ENCODE data around the gene MFSD11.
"Not testable (repeated sequence)": the region's sequence is repeated elsewhere in the genome, so short reads cannot be mapped to it uniquely, and the experiment has no call there.

The MFSD11 gene

GRCh38 chr17:76812263-76812662 lies 74.3 kb downstream of the MFSD11 start:
- DNase-seq, result no peak
- Mint-ChIP-seq H3K36me3 (ENCODE audit: low read depth) (no peaks in the 10 kb centered on the region), H3K4me3 (no peak overlapping the region), H3K4me1 (peaks cover 18% of the 10 kb centered on the region), H3K27me3 (ENCODE audit: low read depth, poor library complexity) (peaks cover 23% of the 10 kb centered on the region), H3K9me3 (no peaks in the 10 kb centered on the region), H3K27ac (no peak overlapping the region)
- TF ChIP-seq, protein P1, sequence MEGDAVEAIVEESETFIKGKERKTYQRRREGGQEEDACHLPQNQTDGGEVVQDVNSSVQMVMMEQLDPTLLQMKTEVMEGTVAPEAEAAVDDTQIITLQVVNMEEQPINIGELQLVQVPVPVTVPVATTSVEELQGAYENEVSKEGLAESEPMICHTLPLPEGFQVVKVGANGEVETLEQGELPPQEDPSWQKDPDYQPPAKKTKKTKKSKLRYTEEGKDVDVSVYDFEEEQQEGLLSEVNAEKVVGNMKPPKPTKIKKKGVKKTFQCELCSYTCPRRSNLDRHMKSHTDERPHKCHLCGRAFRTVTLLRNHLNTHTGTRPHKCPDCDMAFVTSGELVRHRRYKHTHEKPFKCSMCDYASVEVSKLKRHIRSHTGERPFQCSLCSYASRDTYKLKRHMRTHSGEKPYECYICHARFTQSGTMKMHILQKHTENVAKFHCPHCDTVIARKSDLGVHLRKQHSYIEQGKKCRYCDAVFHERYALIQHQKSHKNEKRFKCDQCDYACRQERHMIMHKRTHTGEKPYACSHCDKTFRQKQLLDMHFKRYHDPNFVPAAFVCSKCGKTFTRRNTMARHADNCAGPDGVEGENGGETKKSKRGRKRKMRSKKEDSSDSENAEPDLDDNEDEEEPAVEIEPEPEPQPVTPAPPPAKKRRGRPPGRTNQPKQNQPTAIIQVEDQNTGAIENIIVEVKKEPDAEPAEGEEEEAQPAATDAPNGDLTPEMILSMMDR (IDR thresholded peaks at IDR 0.05), result no peak

GRCh38 chr17:76812968-76813367 lies 75.0 kb downstream of the MFSD11 start:
- H3K4me1 Mint-ChIP-seq, result peaks cover 18% of the 10 kb centered on the region
- no peak for DNase-seq
- TF ChIP-seq, protein P1 (IDR thresholded peaks at IDR 0.05), result no peak
- no peak overlapping the region for H3K4me3 Mint-ChIP-seq
- H3K27me3 Mint-ChIP-seq (ENCODE audit: low read depth, poor library complexity), result peaks cover 23% of the 10 kb centered on the region
- H3K36me3 Mint-ChIP-seq (ENCODE audit: low read depth), result no peaks in the 10 kb centered on the region
- H3K9me3 Mint-ChIP-seq, result no peaks in the 10 kb centered on the region
- H3K27ac Mint-ChIP-seq, result no peak overlapping the region

DNA sequence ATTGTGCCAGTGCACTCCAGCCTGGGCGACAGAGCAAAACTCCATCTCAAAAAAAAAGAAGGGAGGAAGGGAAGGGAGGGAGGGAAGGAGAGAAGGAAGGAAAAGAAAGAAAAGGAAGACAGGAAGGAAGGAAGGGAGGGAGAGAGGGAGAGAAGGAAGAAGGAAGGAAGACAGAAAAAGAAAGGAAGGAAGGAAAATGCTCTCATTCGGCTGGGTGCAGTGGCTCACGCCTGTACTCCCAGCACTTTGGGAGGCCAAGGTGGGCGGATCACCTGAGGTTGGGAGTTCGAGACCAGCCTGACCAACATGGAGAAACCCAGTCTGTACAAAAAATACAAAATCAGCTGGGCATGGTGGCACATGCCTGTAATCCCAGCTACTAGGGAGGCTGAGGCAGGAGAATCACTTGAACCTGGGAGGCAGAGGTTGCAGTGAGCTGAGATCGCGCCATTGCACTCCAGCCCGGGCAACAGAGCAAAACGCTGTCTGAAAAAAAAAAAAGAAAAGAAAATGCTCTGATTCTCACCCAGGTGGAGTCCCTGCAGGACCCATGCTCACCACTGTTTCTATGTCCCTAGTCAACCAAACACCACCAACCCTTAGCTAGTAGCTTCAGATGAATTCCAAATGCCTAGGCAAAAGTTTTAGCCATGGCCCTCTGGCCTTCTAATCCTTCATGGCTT lies 78.1 kb downstream of the MFSD11 start:
- not testable (repeated sequence) for H3K36me3 Mint-ChIP-seq (ENCODE audit: low read depth); H3K27ac Mint-ChIP-seq; DNase-seq; H3K4me3 Mint-ChIP-seq; H3K9me3 Mint-ChIP-seq
- Mint-ChIP-seq H3K27me3 (ENCODE audit: low read depth, poor library complexity) (peaks cover 39% of the 10 kb centered on the region), H3K4me1 (peaks cover 13% of the 10 kb centered on the region)

DNA sequence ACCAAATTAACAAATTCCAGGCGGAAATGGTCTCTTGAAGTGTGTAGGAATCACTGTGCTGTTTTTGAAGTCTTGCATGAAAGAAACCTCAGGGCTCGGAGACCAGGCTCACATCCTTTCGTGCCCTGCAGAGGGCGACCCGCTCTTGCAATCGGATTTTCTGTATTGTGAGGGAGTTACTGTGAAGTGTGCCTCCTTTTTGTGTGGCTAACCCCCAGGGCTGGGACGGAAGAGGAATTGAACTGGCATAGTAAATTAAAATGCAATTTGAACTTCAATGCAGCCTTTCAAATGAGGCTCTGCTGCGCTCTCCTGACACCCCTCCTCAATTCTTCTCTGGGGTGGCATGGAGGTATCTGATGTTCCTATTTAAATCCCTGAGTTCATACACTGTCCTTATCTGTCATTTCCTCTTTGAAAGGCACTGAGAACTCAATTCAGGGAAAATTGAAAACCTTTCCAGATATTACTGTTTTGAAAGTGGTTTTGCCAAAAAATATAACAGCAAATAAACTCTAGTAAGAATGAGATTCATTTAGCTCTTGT lies 78.7 kb downstream of the MFSD11 start:
- DNase-seq, result peak; percentile 52
- H3K36me3 Mint-ChIP-seq (ENCODE audit: low read depth), result no peaks in the 10 kb centered on the region
- no peaks in the 10 kb centered on the region for H3K9me3 Mint-ChIP-seq
- H3K27ac Mint-ChIP-seq, result no peak overlapping the region
- TF ChIP-seq, protein P1 (IDR thresholded peaks at IDR 0.05), result peak; percentile 61
- peaks cover 39% of the 10 kb centered on the region for H3K27me3 Mint-ChIP-seq (ENCODE audit: low read depth, poor library complexity)
- peaks cover 9% of the 10 kb centered on the region for H3K4me1 Mint-ChIP-seq
- H3K4me3 Mint-ChIP-seq, result no peak overlapping the region

GRCh38 chr17:76820039-76820438 lies 82.1 kb downstream of the MFSD11 start:
- H3K4me1 Mint-ChIP-seq, result peaks cover 16% of the 10 kb centered on the region
- no peaks in the 10 kb centered on the region for H3K36me3 Mint-ChIP-seq (ENCODE audit: low read depth)
- no peak for DNase-seq
- peaks cover 36% of the 10 kb centered on the region for H3K27me3 Mint-ChIP-seq (ENCODE audit: low read depth, poor library complexity)
- no peak overlapping the region for H3K27ac Mint-ChIP-seq
- TF ChIP-seq, protein P1 (IDR thresholded peaks at IDR 0.05), result no peak
- no peaks in the 10 kb centered on the region for H3K9me3 Mint-ChIP-seq
- no peak overlapping the region for H3K4me3 Mint-ChIP-seq

- H3K27ac Mint-ChIP-seq, result no peak overlapping the region
- H3K36me3 Mint-ChIP-seq (ENCODE audit: low read depth), result no peaks in the 10 kb centered on the region
- peaks cover 32% of the 10 kb centered on the region for H3K27me3 Mint-ChIP-seq (ENCODE audit: low read depth, poor library complexity)
- TF ChIP-seq, protein P1 (IDR thresholded peaks at IDR 0.05), result no peak
- DNase-seq, result no peak
- H3K9me3 Mint-ChIP-seq, result no peaks in the 10 kb centered on the region
- H3K4me1 Mint-ChIP-seq, result peaks cover 16% of the 10 kb centered on the region
- no peak overlapping the region for H3K4me3 Mint-ChIP-seq
Observed at GRCh38 chr17:76820561-76820960, 82.6 kb downstream of the MFSD11 start.

All from nephron progenitor cell (in vitro differentiated cells).